D721Med (cell line): ENCODE data around the gene LCP1.
A peak's percentile ranks its signal among the peaks of the same experiment; 100 is the strongest.

Source experiments
- DNase-seq: peaks from one replicate; pipeline ENCODE4 v3.0.0; 2011; ENCODE audit warnings: low spot score; ENCODE audit not compliant: insufficient read length
- FAIRE-seq: peaks from 2 replicates; lab custom pipeline; 2011; peaks lifted over from hg19 to GRCh38; lab: Jason Lieb, UNC
- TF ChIP-seq, protein P1 (sequence below): IDR thresholded peaks from 2 replicates; pipeline ENCODE4 v1.5.1; 2012; ENCODE audit warnings: mild to moderate bottlenecking, control low read depth; ENCODE audit not compliant: insufficient read depth; ENCODE audit errors: missing control alignments

LCP1 gene

GRCh38 chr13:46146898-46147297 lies 35.1 kb downstream of the LCP1 start:
- no peak for DNase-seq
- TF ChIP-seq, protein P1, sequence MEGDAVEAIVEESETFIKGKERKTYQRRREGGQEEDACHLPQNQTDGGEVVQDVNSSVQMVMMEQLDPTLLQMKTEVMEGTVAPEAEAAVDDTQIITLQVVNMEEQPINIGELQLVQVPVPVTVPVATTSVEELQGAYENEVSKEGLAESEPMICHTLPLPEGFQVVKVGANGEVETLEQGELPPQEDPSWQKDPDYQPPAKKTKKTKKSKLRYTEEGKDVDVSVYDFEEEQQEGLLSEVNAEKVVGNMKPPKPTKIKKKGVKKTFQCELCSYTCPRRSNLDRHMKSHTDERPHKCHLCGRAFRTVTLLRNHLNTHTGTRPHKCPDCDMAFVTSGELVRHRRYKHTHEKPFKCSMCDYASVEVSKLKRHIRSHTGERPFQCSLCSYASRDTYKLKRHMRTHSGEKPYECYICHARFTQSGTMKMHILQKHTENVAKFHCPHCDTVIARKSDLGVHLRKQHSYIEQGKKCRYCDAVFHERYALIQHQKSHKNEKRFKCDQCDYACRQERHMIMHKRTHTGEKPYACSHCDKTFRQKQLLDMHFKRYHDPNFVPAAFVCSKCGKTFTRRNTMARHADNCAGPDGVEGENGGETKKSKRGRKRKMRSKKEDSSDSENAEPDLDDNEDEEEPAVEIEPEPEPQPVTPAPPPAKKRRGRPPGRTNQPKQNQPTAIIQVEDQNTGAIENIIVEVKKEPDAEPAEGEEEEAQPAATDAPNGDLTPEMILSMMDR, result peak; percentile 9
- FAIRE-seq, result no peak

- FAIRE-seq (no peak), DNase-seq (no peak)
These were observed 36.0 kb downstream of the LCP1 start for GRCh38 chr13:46145950-46146349.

GRCh38 chr13:46145135-46145534 lies 36.8 kb downstream of the LCP1 start:
- FAIRE-seq (no peak), DNase-seq (no peak)

More at GRCh38 chr13:46145950-46146349, 36.0 kb downstream of the LCP1 start:
- TF ChIP-seq, protein P1, result no peak

DNA sequence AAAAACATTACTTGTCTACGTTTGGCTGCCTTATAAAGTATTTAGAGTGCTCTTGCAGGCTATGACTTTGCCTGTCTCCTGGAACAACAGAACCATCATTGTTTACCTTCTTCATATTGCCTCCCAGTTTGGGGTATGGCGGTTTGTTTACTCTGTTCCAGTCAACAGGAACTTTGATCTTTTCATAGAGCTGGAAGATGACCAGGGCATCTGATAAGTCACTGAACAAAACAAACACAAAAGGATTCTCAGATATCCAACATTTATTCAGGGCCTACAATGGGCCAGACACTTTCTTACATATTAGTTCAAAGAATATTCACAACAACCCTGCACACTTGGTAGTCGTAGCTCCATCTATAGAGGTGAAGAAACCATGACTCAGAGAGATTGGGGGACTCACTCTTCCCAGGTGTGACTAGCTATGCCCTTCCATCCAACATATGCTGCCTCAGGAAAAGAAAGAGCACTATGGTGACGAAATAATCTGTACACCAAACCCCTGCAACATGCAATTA lies 38.7 kb downstream of the LCP1 start:
- no peak for FAIRE-seq
- TF ChIP-seq, protein P1, result no peak
- DNase-seq, result no peak

More at GRCh38 chr13:46145135-46145534, 36.8 kb downstream of the LCP1 start:
- TF ChIP-seq, protein P1, result no peak

GRCh38 chr13:46142776-46143175 lies 39.2 kb downstream of the LCP1 start:
- DNase-seq (no peak), FAIRE-seq (no peak)

DNA sequence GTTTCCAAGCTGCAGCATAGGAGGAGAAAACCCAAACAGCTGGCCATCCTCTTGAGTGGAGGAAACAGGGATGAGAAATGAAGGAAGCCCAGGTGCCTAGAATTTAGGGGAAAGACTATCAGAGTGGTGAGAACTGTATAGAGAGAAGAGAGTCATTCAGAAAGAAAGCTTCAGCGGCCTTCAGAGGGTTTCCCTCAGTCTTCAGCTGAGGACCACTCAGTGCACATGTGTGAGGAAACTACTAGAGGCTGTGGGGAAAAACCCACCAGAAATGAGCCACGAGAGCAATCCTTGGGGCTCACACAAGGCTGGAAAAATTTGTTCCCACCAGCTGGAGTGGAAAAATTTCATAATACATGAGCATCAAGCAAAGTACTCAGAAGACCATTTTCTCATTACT lies 41.9 kb downstream of the LCP1 start:
- TF ChIP-seq, protein P1, result no peak
- no peak for FAIRE-seq
- DNase-seq, result no peak

More at GRCh38 chr13:46142776-46143175, 39.2 kb downstream of the LCP1 start:
- TF ChIP-seq, protein P1, result no peak

GRCh38 chr13:46137627-46138317 lies 44.2 kb downstream of the LCP1 start:
- FAIRE-seq (no peak), DNase-seq (no peak)
- TF ChIP-seq, protein P1, result no peak
